ENCODE measurements around the gene DOCK7. TPM values are rescaled to one million over a fixed set of nuclear protein-coding genes. Genes with fewer than 3 reads are reported as not detected.

The DOCK7 gene
- total RNA-seq, 1 donor from 2014 or later: 13.4 TPM

DNA sequence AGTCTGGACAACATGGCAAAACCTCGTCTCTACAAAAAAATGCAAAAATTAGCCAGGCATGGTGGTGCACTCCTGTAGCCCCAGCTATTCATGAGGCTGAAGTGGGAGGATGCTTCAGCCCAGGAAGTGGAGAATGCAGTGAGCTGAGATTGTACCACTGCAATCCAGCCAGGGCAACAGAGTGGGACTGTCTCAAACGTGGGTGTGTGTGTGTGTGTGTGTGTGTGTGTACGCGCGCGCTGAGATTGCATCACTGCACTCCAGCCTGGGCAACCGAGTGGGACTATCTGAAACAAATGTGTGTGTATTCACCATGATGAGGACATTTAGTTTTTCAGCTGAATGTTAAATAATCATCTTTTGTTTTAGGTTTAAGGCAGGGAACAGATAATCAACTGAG, 230.2 kb downstream of the DOCK7 start:
- DNase-seq: no peak
- intact Hi-C loops (cut with micrococcal nuclease): no loop called here
- TF ChIP-seq, protein P1, sequence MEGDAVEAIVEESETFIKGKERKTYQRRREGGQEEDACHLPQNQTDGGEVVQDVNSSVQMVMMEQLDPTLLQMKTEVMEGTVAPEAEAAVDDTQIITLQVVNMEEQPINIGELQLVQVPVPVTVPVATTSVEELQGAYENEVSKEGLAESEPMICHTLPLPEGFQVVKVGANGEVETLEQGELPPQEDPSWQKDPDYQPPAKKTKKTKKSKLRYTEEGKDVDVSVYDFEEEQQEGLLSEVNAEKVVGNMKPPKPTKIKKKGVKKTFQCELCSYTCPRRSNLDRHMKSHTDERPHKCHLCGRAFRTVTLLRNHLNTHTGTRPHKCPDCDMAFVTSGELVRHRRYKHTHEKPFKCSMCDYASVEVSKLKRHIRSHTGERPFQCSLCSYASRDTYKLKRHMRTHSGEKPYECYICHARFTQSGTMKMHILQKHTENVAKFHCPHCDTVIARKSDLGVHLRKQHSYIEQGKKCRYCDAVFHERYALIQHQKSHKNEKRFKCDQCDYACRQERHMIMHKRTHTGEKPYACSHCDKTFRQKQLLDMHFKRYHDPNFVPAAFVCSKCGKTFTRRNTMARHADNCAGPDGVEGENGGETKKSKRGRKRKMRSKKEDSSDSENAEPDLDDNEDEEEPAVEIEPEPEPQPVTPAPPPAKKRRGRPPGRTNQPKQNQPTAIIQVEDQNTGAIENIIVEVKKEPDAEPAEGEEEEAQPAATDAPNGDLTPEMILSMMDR (IDR thresholded peaks at IDR 0.05): no peak
- POLR2A ChIA-PET: no interaction called here
- no peak for ATAC-seq (ENCODE audit: low read depth)
- Mint-ChIP-seq H3K9me3 (no peaks in the 10 kb centered on the region), H3K4me3 (no peak overlapping the region), H3K36me3 (ENCODE audit: low read depth) (peaks cover 22% of the 10 kb centered on the region), H3K27me3 (no peaks in the 10 kb centered on the region), H3K4me1 (no peaks in the 10 kb centered on the region), H3K27ac (no peak overlapping the region)
- CTCF ChIA-PET: interaction anchor here (0.9 kb wide), 1 partner anchor 314 kb away, joined by 3 read pairs; no protein-coding TSS in a partner anchor

DNA sequence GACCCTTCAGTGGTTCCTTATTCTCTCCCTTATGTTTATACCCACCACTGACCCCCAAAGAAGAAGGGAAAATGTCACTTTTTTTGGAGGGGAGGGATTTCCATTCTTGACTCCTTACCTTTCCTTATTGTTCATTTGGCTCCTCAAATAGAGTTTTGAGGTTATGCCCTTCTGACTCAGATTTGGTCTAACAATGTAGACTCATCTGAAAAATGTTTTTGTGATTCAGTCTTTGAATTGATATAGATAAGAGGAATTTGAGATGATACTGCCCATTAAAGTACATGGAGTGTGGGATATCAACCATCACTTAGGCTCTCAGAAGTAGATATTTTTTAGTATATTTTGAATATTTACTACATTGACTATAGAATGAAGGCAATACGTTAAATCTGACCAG, 235.2 kb downstream of the DOCK7 start:
- no peak overlapping the region for H3K27ac Mint-ChIP-seq
- intact Hi-C loops (cut with micrococcal nuclease): no loop called here
- TF ChIP-seq, protein P1 (IDR thresholded peaks at IDR 0.05): no peak
- CTCF ChIA-PET: no interaction called here
- no peak for DNase-seq
- peaks cover 61% of the 10 kb centered on the region for H3K36me3 Mint-ChIP-seq (ENCODE audit: low read depth)
- H3K9me3 Mint-ChIP-seq: no peaks in the 10 kb centered on the region
- H3K27me3 Mint-ChIP-seq: no peaks in the 10 kb centered on the region
- POLR2A ChIA-PET: no interaction called here
- no peak overlapping the region for H3K4me3 Mint-ChIP-seq
- ATAC-seq (ENCODE audit: low read depth): no peak
- peaks cover 2% of the 10 kb centered on the region for H3K4me1 Mint-ChIP-seq

DNA sequence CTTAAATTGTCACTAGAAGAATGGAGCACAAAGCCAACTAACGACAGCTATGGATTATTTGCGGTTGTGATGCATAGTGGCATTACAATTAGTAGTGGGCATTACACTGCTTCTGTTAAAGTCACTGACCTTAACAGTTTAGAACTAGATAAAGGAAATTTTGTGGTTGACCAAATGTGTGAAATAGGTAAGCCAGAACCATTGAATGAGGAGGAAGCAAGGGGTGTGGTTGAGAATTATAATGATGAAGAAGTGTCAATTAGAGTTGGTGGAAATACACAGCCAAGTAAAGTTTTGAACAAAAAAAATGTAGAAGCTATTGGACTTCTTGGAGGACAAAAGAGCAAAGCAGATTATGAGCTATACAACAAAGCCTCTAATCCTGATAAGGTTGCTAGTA, 237.9 kb downstream of the DOCK7 start:
- peaks cover 76% of the 10 kb centered on the region for H3K36me3 Mint-ChIP-seq (ENCODE audit: low read depth)
- POLR2A ChIA-PET: interaction anchor here (1.3 kb wide), 1 partner anchor 14 kb away, joined by 4 read pairs; no protein-coding TSS in a partner anchor
- TF ChIP-seq, protein P1 (IDR thresholded peaks at IDR 0.05): no peak
- no peak overlapping the region for H3K4me3 Mint-ChIP-seq
- peaks cover 2% of the 10 kb centered on the region for H3K4me1 Mint-ChIP-seq
- no peak overlapping the region for H3K27ac Mint-ChIP-seq
- no peaks in the 10 kb centered on the region for H3K27me3 Mint-ChIP-seq
- no peak for DNase-seq
- CTCF ChIA-PET: interaction anchor here (1.4 kb wide), 1 partner anchor 296 kb away, joined by 3 read pairs; no protein-coding TSS in a partner anchor
- no peaks in the 10 kb centered on the region for H3K9me3 Mint-ChIP-seq
- no peak for ATAC-seq (ENCODE audit: low read depth)
- intact Hi-C loops (cut with micrococcal nuclease): no loop called here

DNA sequence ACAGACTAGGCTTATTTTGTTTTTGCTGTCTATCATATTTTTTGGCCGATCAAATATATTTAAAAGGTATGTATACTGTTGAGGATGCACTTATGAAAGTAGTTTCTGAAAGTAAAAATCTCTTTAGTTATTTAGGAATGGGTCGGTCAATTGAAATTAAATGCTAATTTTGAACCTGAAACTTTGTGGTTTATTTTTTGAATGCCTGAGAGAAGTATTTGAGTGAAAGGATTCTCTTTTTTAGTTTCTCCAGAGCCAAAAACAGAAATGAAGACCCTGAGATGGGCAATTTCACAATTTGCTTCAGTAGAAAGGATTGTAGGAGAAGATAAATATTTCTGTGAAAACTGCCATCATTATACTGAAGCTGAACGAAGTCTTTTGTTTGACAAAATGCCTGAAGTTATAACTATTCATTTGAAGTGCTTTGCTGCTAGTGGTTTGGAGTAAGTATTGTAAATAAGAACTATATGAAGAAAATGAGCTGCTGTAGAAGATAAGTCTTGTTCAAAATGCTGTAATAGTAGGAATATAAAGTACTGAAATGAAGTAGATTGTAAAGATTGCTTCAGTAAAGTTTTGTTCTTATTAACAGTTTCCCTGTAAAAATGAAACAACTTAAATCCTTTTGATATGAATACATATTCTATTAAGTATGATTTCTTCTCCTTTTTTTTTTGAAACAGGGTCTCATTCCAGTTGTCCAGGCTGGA, 239.8 kb downstream of the DOCK7 start:
- ChIA-PET POLR2A (no interaction called here), CTCF (no interaction called here)
- Mint-ChIP-seq H3K4me3 (no peak overlapping the region), H3K36me3 (ENCODE audit: low read depth) (peaks cover 78% of the 10 kb centered on the region), H3K9me3 (no peaks in the 10 kb centered on the region), H3K4me1 (peaks cover 7% of the 10 kb centered on the region), H3K27me3 (no peaks in the 10 kb centered on the region), H3K27ac (no peak overlapping the region)
- DNase-seq (no peak), ATAC-seq (ENCODE audit: low read depth) (no peak)
- intact Hi-C loops (cut with micrococcal nuclease): no loop called here
- TF ChIP-seq, protein P1 (IDR thresholded peaks at IDR 0.05): no peak

DNA sequence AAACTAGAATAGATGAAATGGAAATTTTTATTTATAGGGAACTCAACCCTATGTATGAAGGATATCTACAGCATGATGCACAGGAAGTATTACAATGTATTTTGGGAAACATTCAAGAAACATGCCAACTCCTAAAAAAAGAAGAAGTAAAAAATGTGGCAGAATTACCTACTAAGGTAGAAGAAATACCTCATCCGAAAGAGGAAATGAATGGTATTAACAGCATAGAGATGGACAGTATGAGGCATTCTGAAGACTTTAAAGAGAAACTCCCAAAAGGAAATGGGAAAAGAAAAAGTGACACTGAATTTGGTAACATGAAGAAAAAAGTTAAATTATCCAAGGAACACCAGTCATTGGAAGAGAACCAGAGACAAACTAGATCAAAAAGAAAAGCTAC, 243.5 kb downstream of the DOCK7 start:
- Mint-ChIP-seq H3K4me3 (no peak overlapping the region), H3K9me3 (no peaks in the 10 kb centered on the region), H3K27me3 (no peaks in the 10 kb centered on the region), H3K27ac (no peak overlapping the region), H3K4me1 (peaks cover 23% of the 10 kb centered on the region), H3K36me3 (ENCODE audit: low read depth) (peaks cover 79% of the 10 kb centered on the region)
- TF ChIP-seq, protein P1 (IDR thresholded peaks at IDR 0.05): no peak
- intact Hi-C loops (cut with micrococcal nuclease): no loop called here
- DNase-seq (no peak), ATAC-seq (ENCODE audit: low read depth) (no peak)
- ChIA-PET CTCF (no interaction called here), POLR2A (no interaction called here)

Measured in activated B cell treated with CpG ODN at 0.5 μM for 24 hours (primary cell).